ENCODE data around the gene STXBP6.
"Not testable (repeated sequence)": the region's sequence is repeated elsewhere in the genome, so short reads cannot be mapped to it uniquely, and the experiment has no call there.

STXBP6 gene

GRCh38 chr14:24982472-24983155, 67.3 kb downstream of the STXBP6 start:
- DNase-seq, result no peak

- no peak for DNase-seq
Observed at GRCh38 chr14:24979725-24980239, 70.2 kb downstream of the STXBP6 start.

- no peak for DNase-seq
Observed at GRCh38 chr14:24978862-24979724, 70.9 kb downstream of the STXBP6 start.

GRCh38 chr14:24976602-24977001, 73.3 kb downstream of the STXBP6 start:
- no peak for DNase-seq

DNA sequence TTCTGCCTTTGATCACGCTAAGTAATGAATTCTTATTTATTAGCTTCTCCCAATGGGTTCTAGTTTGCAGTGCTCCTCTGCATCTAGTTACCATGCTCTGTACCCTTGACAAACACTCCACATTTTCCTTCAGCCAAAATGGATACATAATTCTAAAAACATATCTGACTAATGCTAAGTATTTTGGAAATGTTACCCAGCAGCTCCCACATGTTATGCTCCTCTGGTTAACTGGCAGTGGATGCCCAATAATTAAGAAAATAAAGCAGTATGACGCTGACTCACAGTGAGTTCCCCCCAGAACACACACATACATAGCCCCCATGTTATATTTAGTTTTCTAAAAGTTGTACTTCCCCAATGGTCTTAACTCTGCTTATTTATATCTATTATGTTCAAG, 74.6 kb downstream of the STXBP6 start:
- DNase-seq, result no peak

DNA sequence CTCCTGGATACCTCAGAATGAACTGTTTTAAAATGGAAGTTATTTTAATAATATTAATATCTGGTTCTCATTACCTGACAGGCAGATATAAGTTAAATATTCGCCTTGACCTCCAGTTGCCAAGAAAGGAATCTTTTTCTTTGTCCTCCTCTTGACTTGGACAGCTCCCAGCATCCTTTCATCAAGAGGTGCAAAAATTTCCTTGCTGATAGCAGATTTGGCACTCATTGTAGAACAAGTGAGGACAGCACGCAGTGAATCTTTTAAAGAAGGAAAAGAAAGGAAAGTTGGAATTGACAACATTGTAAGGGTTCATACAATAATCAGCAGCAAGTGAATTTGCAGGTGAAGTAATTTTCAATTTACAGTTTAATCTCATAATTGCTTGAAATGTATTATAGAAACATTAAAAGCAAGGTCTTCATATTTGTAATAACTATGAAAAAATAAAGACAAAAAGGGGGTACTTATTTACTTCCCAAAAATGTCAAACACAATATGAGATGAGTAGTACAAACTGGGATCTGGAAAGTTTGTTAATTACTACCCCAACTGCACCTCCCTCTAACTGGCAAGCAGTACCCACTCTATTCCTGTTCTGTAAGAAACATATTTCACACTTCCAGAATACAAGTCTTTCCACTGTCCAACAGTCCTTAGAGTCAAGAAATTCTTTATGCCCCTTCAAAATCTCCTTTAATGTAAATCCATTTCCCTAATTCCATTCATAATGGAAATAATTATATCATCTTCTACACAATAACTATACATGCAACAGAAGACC, 75.2 kb downstream of the STXBP6 start:
- DNase-seq, result no peak

GRCh38 chr14:24972844-24973243, 77.1 kb downstream of the STXBP6 start:
- no peak for DNase-seq

GRCh38 chr14:24971255-24971654, 78.7 kb downstream of the STXBP6 start:
- DNase-seq, result no peak

GRCh38 chr14:24966579-24966964, 83.4 kb downstream of the STXBP6 start:
- no peak for DNase-seq

GRCh38 chr14:24965934-24966578, 83.9 kb downstream of the STXBP6 start:
- no peak for DNase-seq

GRCh38 chr14:24965578-24965933, 84.4 kb downstream of the STXBP6 start:
- DNase-seq, result no peak

- no peak for DNase-seq
Observed at GRCh38 chr14:24964591-24964990, 85.4 kb downstream of the STXBP6 start.

GRCh38 chr14:24964048-24964447, 85.9 kb downstream of the STXBP6 start:
- no peak for DNase-seq

DNA sequence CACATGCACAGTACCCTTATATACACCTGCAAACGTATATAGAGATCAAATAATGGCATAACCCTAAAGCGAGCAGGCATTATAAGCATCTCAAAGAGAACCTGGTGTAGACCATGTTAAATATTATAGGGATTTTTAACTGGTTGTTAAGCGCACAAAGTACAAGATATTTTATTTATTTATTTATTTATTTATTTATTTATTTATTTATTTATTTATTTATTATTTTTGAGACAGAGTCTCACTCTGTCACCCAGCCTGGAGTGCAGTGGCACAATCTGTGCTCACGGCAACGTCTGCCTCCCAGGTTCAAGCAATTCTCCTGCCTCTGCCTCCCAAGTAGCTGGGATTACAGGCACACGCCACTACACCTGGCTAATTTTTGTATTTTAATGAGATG, 87.8 kb downstream of the STXBP6 start:
- not testable (repeated sequence) for DNase-seq

DNA sequence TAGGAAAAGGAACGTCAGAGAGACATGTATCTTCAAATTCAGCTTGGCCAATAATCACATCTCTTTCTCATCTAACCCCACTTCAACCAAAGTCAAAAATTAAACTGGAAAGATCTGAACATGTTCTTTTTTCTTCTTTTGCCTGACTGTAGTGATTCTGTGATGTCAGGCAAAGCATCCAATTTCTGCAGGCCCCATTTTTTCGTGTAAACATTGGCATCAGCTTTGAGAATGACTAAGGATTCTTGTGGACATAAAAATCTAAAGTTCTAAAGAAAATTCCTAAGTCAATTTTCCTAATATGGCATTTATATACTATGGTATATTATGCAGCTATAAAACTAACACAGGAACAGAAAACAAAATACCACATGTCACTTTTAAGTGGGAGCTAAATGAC, 89.1 kb downstream of the STXBP6 start:
- DNase-seq, result no peak

DNA sequence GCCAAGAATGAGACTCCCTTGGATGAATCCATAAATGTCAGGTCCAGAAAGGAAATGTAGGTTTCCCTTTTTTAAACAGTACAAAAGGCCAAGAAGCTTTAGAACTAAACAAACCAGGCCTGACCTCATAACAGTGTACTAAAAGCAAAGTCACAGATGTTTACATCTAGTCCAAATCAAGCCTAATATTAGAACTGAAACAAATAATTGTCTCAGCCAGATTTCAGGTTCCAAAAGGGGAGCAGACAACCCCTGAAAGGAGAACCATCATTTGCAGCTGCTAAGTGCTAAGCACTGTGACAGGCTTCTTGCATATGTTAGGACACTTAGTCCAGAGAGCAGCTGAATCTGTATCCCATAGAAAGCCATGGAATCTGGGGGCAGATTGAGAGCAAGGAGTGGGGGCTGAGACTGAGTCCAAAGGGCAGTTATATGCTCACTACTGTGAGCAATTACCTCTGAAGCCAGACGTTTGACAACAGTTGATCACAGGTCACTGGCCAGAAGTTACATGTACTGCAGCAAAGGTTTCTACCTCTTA, 90.1 kb downstream of the STXBP6 start:
- DNase-seq, result no peak

GRCh38 chr14:24958271-24958670, 91.7 kb downstream of the STXBP6 start:
- no peak for DNase-seq

GRCh38 chr14:24957814-24958213, 92.1 kb downstream of the STXBP6 start:
- no peak for DNase-seq

GRCh38 chr14:24956104-24956503, 93.8 kb downstream of the STXBP6 start:
- no peak for DNase-seq

- DNase-seq, result no peak
Observed at GRCh38 chr14:24954700-24955037, 95.3 kb downstream of the STXBP6 start.

- no peak for DNase-seq
Observed at GRCh38 chr14:24954037-24954699, 95.8 kb downstream of the STXBP6 start.

Measured in CD4-positive, alpha-beta T cell treated with Interleukin-17A for 1 hour (primary cell).